Liver (tissue), 9 donors: ENCODE data around the gene PDE4D. TPM values are rescaled to one million over a fixed set of nuclear protein-coding genes. Genes with fewer than 3 reads are reported as not detected.

ENCODE experiments used
- DNase-seq: peaks from one replicate; pipeline ENCODE4 v3.0.0-alpha.2; 2017; ENCODE audit warnings: low spot score
- H3K27ac ChIP-seq, 2 donors: one replicate each; pipeline ENCODE4 v1.7.0; 2013; ENCODE audit warnings: inconsistent platforms in 2 of 2, low read length in 2 of 2, control low read depth in 1 of 2, low read depth in 1 of 2, mild to moderate bottlenecking in 1 of 2
- H3K27me3 ChIP-seq, 4 donors: one replicate each; pipeline versions ENCODE4 v1.6.1 to v1.7.0; 2013; ENCODE audit warnings: low read length in 3 of 4, inconsistent platforms in 1 of 4, mild to moderate bottlenecking in 1 of 4, moderate library complexity in 1 of 4; ENCODE audit not compliant: control insufficient read depth in 4 of 4, insufficient read depth in 4 of 4
- H3K36me3 ChIP-seq, 4 donors: one replicate each; pipeline versions ENCODE4 v1.6.1 to v1.7.0; 2013; ENCODE audit warnings: low read length in 3 of 4, mild to moderate bottlenecking in 3 of 4, low read depth in 1 of 4, moderate library complexity in 1 of 4; ENCODE audit not compliant: control insufficient read depth in 4 of 4, insufficient read depth in 3 of 4
- H3K4me1 ChIP-seq, 4 donors: one replicate each; pipeline versions ENCODE4 v1.6.1 to v1.7.0; 2013; ENCODE audit warnings: low read length in 3 of 4, mild to moderate bottlenecking in 3 of 4, moderate library complexity in 1 of 4; ENCODE audit not compliant: control insufficient read depth in 4 of 4, insufficient read depth in 4 of 4
- H3K4me3 ChIP-seq, 3 donors: one replicate each; pipeline versions ENCODE4 v1.6.1 to v1.7.0; 2013; ENCODE audit warnings: low read length in 3 of 3, control low read depth in 1 of 3, low read depth in 1 of 3, mild to moderate bottlenecking in 1 of 3
- H3K9ac ChIP-seq, 2 donors: one replicate each; pipeline ENCODE4 v1.7.0; 2013; ENCODE audit warnings: low read length in 2 of 2, mild to moderate bottlenecking in 2 of 2, moderate library complexity in 2 of 2, control low read depth in 1 of 2, low read depth in 1 of 2
- H3K9me3 ChIP-seq, 4 donors: one replicate each; pipeline versions ENCODE4 v1.6.1 to v1.7.0; 2013; ENCODE audit warnings: low read length in 3 of 4; ENCODE audit not compliant: control insufficient read depth in 4 of 4
- CTCF ChIP-seq: fragments of 150-350 bp; IDR thresholded peaks from 2 replicates; pipeline ENCODE4 v1.5.1; 2017; ENCODE audit warnings: improper control_type of control experiment, low read depth, low read length; ENCODE audit not compliant: missing input control
- FOXA1 ChIP-seq: IDR thresholded peaks from 2 replicates; pipeline ENCODE4 v1.6.1; 2016; ENCODE audit warnings: antibody characterized with exemption
- FOXA2 ChIP-seq: IDR thresholded peaks from 2 replicates; pipeline ENCODE4 v1.6.1; 2016; ENCODE audit warnings: antibody characterized with exemption
- GABPA ChIP-seq, 2 donors: IDR thresholded peaks in 1 of 2; conservative IDR thresholded peaks in 1 of 2; 2 replicates each; pipeline ENCODE4 v1.6.1; 2016; ENCODE audit warnings: antibody characterized with exemption in 2 of 2, mild to moderate bottlenecking in 1 of 2, moderate library complexity in 1 of 2
- HNF4A ChIP-seq, 2 donors: conservative IDR thresholded peaks; 2 replicates each; pipeline ENCODE4 v1.6.1; 2016; ENCODE audit warnings: antibody characterized with exemption in 2 of 2, mild to moderate bottlenecking in 2 of 2
- HNF4G ChIP-seq: IDR thresholded peaks from 2 replicates; pipeline ENCODE4 v1.6.1; 2016; ENCODE audit warnings: antibody characterized with exemption
- JUND ChIP-seq, 2 donors: IDR thresholded peaks; 2 replicates each; pipeline ENCODE4 v1.6.1; 2016; ENCODE audit warnings: antibody characterized with exemption in 2 of 2
- NR2F2 ChIP-seq: IDR thresholded peaks from 2 replicates; pipeline ENCODE4 v1.6.1; 2016; ENCODE audit warnings: antibody characterized with exemption
- RAD21 ChIP-seq, 2 donors: IDR thresholded peaks; 2 replicates each; pipeline ENCODE4 v1.6.1; 2016; ENCODE audit warnings: antibody characterized with exemption in 2 of 2, mild to moderate bottlenecking in 2 of 2
- REST ChIP-seq: IDR thresholded peaks from 2 replicates; pipeline ENCODE4 v1.6.1; 2016; ENCODE audit warnings: antibody characterized with exemption, mild to moderate bottlenecking
- RXRA ChIP-seq, 2 donors: IDR thresholded peaks; 2 replicates each; pipeline ENCODE4 v1.6.1; 2017 to 2018; ENCODE audit warnings: antibody characterized with exemption in 2 of 2, mild to moderate bottlenecking in 1 of 2
- SP1 ChIP-seq: IDR thresholded peaks from 2 replicates; pipeline ENCODE4 v1.6.1; 2018; ENCODE audit warnings: antibody characterized with exemption, mild to moderate bottlenecking
- TAF1 ChIP-seq: conservative IDR thresholded peaks from 2 replicates; pipeline ENCODE4 v1.6.1; 2016; ENCODE audit warnings: antibody characterized with exemption, mild to moderate bottlenecking
- YY1 ChIP-seq: IDR thresholded peaks from 2 replicates; pipeline ENCODE4 v1.6.1; 2016; ENCODE audit warnings: antibody characterized with exemption, mild to moderate bottlenecking
- WGBS: extraction: QIAGEN DNeasy Blood & Tissue Kit; methylation state at CpG from one replicate; pipeline ENCODE4 v1.1.7; 2013; 5-methylcytosine and 5-hydroxymethylcytosine counted together
- polyA plus RNA-seq, 2 donors: library from polyadenylated mRNA; stranded (reverse) in 1 of 2; unstranded in 1 of 2; fragments of 200-250 nt in 1 of 2; fragments of >200 nt in 1 of 2; fragmentation: Nextera tagmentation in 1 of 2; extraction: Ambion mirVana in 1 of 2; gene quantifications; one replicate each; pipeline versions ENCODE4 v1.2.1 to v1.2.3, GENCODE V29; 2013 to 2015
- total RNA-seq, 2 donors: library from RNA; depleted of rRNA; stranded (reverse); fragments of >200 nt; gene quantifications; one replicate each; pipeline ENCODE4 v1.2.3, GENCODE V29; 2014
- TF ChIP-seq, protein P1 (sequence below): IDR thresholded peaks from 2 replicates; pipeline ENCODE4 v1.6.1; 2016; ENCODE audit warnings: antibody characterized with exemption
- TF ChIP-seq, protein P2 (sequence below): IDR thresholded peaks from 2 replicates; pipeline ENCODE4 v1.6.1; 2016; ENCODE audit warnings: antibody characterized with exemption
- donor health status: healthy.
- donor health status: healthy.
- donor health status: healthy.
- donor health status: healthy.
- donor health status: healthy.

Gene PDE4D
- total and polyA plus RNA-seq, 4 donors: 0.67 to 11.9 (median 6.5) TPM

- H3K4me1 ChIP-seq: peaks cover 0 to 11% (median 4%) of the 10 kb centered on the region in 4 donors
- H3K36me3 ChIP-seq: no peaks in the 10 kb centered on the region
- 97% methylated on average over 2 of the region's 2 CpGs for WGBS
- no peak overlapping the region for H3K9ac ChIP-seq
- H3K9me3 ChIP-seq: no peaks in the 10 kb centered on the region
- H3K27me3 ChIP-seq: no peaks in the 10 kb centered on the region
- H3K27ac ChIP-seq: no peak overlapping the region
- H3K4me3 ChIP-seq: no peak overlapping the region
- TF ChIP-seq RAD21 (IDR thresholded peaks at IDR 0.05): no peak
- TF ChIP-seq CTCF: no peak
- TF ChIP-seq HNF4A (conservative IDR thresholded peaks at IDR 0.05): no peak
- TF ChIP-seq HNF4G: no peak
- no peak for TF ChIP-seq YY1
- no peak for TF ChIP-seq NR2F2
- TF ChIP-seq GABPA (IDR thresholded peaks at IDR 0.05 in 1 of 2, conservative IDR thresholded peaks at IDR 0.05 in 1 of 2): no peak
- no peak for DNase-seq
These were observed 293.8 kb downstream of the PDE4D start for GRCh38 chr5:59599729-59600128.

GRCh38 chr5:59598547-59598874, 295.0 kb downstream of the PDE4D start:
- Histone ChIP-seq H3K36me3 (no peaks in the 10 kb centered on the region), H3K9me3 (no peaks in the 10 kb centered on the region), H3K4me3 (peak overlapping the region in 2 of 3 donors; percentile 38 to 59), H3K9ac (peak overlapping the region in 1 of 2 donors; percentile 51), H3K27ac (peak overlapping the region; percentile 21 to 54), H3K4me1 (peaks cover 0 to 11% (median 4%) of the 10 kb centered on the region in 4 donors), H3K27me3 (no peaks in the 10 kb centered on the region)
- TF ChIP-seq HNF4A (conservative IDR thresholded peaks at IDR 0.05) (peak in 1 of 2 donors; percentile 29), YY1 (no peak), TAF1 (peak; percentile 60)
- WGBS: 16% methylated on average over 2 of the region's 2 CpGs
- no peak for DNase-seq

DNA sequence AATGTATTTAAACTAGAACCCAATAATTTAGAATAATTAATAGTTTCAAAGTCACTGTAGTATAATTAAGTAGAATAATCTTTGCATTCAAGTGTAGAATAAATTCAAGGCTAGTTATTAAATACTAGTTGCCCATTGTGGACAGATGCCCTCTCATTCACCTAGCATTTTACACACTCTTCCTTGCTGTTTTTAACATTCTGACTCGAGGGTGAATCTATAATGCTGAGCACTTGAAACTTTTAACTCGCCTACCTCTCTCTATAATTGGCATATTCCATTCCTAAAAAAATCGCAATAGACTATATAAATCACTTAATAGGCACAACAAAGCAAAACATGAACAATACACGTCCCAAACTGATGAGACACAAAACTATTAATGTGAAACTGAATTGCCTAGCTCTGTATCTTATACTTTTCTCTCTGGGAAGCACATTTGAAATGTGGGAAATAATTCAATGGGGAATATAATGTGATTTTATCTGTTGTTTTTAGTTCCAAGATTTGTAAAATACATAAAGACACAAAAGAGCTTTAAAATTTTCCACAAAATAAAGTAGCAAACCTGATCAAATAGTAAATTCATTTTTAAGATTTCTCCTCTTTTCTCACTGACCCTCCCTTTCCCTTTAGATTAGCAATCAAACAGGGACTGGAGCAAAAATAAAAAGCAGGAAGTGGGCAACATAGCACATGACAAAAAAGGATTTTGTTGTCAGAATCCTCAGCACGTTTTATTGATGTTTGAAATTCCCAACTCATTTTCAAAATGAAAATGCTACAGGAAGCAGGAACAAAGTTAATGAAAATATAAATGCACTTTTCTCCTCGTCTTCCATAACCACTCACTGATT, 295.6 kb downstream of the PDE4D start:
- H3K9me3 ChIP-seq: no peaks in the 10 kb centered on the region
- H3K27me3 ChIP-seq: no peaks in the 10 kb centered on the region
- H3K36me3 ChIP-seq: no peaks in the 10 kb centered on the region
- peaks cover 0 to 11% (median 4%) of the 10 kb centered on the region in 4 donors for H3K4me1 ChIP-seq
- WGBS: 55% methylated on average over 6 of the region's 6 CpGs
- peak overlapping the region; percentile 21 to 54 for H3K27ac ChIP-seq
- DNase-seq: no peak
- H3K4me3 ChIP-seq: peak overlapping the region in 2 of 3 donors; percentile 38 to 59
- peak overlapping the region in 1 of 2 donors; percentile 51 for H3K9ac ChIP-seq
- no peak for TF ChIP-seq HNF4G
- no peak for TF ChIP-seq NR2F2
- TF ChIP-seq, protein P1, sequence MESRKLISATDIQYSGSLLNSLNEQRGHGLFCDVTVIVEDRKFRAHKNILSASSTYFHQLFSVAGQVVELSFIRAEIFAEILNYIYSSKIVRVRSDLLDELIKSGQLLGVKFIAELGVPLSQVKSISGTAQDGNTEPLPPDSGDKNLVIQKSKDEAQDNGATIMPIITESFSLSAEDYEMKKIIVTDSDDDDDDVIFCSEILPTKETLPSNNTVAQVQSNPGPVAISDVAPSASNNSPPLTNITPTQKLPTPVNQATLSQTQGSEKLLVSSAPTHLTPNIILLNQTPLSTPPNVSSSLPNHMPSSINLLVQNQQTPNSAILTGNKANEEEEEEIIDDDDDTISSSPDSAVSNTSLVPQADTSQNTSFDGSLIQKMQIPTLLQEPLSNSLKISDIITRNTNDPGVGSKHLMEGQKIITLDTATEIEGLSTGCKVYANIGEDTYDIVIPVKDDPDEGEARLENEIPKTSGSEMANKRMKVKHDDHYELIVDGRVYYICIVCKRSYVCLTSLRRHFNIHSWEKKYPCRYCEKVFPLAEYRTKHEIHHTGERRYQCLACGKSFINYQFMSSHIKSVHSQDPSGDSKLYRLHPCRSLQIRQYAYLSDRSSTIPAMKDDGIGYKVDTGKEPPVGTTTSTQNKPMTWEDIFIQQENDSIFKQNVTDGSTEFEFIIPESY: no peak
- no peak for TF ChIP-seq REST
- TF ChIP-seq, protein P2, sequence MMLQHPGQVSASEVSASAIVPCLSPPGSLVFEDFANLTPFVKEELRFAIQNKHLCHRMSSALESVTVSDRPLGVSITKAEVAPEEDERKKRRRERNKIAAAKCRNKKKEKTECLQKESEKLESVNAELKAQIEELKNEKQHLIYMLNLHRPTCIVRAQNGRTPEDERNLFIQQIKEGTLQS: no peak
- no peak for TF ChIP-seq TAF1
- no peak for TF ChIP-seq FOXA2
- TF ChIP-seq JUND (IDR thresholded peaks at IDR 0.05): no peak
- no peak for TF ChIP-seq SP1
- no peak for TF ChIP-seq GABPA (IDR thresholded peaks at IDR 0.05 in 1 of 2, conservative IDR thresholded peaks at IDR 0.05 in 1 of 2)
- TF ChIP-seq FOXA1: no peak
- no peak for TF ChIP-seq RXRA (IDR thresholded peaks at IDR 0.05)
- TF ChIP-seq YY1: no peak
- TF ChIP-seq CTCF: no peak
